ENCODE results near the gene TSPO.

Gene TSPO

DNA sequence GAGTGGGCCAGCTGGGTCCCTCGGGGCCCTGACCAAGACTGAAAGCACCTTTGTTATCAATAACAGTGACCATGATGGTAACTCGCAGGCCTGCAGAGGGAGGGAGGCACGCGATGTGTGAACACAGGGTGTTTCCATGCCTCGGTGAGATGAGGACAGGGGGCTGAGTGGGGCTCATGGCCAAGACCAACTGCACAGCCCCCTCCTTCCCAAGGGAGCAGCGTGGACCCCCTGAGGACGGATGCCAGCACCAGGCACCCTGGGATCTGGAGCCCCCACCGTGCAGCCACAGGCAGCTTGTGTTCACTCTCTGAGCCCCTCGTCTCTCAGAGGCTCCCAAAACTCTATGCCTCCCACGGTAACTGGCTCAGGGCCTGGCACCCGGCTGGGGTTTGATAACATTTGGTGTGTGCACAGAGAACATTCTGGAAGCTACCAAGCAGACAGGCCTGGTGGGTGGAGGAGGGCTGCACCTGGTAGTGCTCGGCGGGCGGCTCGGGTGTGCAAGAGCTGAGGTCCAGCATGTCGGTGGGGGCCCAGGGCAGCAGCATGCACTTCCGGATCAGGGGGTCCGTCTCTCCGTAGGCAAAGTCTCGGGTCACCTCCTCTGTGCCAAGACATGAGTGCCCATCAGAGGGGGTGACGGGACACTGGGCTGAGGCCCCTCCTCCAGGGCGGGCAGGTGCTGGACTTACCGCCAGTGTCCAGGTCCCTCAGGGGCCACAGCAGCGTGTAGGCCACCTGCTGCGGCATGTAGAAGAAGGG, 28.0 kb downstream of the TSPO start:
- no peak for DNase-seq (ENCODE audit: low spot score)

DNA sequence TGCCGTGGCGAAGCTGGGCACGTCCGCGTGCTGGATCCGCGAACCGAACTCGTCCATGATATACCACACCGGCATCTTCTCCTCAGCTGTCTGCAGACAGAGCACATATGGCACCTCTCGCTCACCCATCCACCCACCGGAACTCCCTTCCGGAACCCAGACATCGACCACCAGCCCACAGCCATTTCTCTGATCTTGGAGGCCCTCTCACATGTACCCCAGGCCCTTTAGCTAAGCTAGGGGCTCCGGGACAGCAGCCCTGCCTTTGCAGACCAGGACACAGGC, 28.5 kb downstream of the TSPO start:
- DNase-seq (ENCODE audit: low spot score): no peak

DNA sequence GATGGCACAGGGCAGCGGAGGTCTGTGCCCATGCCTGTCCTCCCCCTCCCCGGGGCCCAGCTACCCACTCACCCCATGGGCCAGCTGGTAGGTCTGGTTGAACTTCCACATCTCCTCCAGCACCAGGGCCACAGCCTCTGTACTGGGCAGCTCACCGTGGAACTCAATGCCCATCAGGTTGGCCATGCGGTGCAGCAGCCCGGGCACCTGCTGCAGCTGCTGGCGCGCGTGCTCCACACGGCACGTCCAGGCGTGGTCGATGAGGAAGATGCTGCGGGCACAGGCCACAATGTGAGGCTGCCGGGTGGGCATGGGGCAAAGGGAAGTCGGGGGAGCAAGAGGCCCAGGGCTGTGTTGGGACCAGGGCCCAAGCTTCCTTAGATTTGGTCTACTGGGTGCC, 29.3 kb downstream of the TSPO start:
- no peak for DNase-seq (ENCODE audit: low spot score)

DNA sequence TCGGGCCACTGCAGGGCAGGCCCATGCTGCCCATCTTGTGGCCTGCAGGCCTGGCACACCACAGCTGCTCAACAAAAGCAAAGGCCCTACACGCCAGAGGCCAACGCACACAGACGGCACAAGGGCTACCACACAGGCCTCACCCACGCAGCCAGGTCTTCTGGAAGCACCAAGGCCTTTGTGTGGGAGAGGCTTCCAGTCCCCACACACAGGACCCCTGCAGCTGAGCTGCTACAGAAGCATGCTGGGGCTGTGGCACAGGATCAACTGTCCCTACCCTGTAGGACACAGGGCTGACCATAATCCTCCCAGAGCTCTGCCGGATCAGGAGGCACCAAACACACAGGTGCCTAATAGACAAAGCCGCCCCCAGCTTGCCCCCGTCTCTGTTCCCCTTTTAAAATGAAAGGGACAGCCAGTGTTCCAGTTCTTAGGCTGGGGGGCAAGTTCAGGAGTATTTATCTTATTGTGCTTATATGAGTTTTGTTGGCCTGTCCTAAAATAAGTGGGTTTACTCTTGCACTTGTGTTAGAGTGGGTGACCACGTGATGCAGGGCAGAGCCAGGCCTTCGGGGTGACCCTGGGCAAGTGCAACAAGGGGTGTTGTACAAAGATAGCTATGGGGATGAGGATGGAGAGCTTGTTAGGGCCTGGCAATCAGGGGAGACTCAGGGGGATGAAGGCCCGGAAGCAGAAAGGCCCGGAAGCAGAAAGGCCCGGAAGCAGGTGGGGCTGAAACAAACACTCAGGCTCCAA, 30.1 kb downstream of the TSPO start:
- no peak for DNase-seq (ENCODE audit: low spot score)

DNA sequence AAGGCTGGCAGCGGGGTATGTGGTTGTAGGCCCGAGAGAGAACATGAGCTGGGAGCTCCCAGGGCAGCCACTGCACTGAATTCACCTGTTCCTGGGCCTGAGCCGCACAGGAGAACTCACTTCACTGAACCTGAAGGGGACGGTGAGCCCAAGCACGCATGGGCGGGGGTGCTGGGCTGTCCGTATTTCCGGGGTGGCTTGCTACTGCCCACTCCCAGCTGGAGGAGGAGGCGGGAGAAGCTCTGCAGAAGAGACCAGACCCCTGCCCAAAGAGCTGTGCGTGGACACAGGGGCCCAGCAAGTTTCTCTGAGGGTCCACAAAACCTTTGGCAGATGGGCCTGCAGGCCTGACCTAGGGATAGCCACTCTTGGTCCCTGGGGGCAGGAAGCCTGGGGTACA, 30.8 kb downstream of the TSPO start:
- no peak for DNase-seq (ENCODE audit: low spot score)

DNA sequence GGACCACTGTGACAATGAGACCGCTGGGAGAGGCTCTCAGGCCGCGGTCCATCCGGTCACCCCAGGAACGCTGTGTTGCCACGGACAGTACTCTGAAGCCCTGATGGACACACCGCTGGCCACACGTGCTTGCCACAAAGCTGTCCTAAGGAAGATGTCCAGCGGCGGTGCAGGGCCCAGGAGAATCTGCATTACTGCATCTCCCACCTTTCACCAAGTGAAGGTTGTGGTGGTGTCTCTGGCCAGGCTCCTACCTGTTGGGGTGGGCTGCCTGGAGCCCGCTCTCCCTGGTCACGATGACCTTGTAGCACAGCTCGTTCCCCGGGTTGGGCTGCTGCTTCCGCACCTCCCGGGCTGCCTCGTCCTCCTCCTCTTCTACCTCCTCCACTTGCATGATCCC, 31.4 kb downstream of the TSPO start:
- DNase-seq (ENCODE audit: low spot score): no peak

DNA sequence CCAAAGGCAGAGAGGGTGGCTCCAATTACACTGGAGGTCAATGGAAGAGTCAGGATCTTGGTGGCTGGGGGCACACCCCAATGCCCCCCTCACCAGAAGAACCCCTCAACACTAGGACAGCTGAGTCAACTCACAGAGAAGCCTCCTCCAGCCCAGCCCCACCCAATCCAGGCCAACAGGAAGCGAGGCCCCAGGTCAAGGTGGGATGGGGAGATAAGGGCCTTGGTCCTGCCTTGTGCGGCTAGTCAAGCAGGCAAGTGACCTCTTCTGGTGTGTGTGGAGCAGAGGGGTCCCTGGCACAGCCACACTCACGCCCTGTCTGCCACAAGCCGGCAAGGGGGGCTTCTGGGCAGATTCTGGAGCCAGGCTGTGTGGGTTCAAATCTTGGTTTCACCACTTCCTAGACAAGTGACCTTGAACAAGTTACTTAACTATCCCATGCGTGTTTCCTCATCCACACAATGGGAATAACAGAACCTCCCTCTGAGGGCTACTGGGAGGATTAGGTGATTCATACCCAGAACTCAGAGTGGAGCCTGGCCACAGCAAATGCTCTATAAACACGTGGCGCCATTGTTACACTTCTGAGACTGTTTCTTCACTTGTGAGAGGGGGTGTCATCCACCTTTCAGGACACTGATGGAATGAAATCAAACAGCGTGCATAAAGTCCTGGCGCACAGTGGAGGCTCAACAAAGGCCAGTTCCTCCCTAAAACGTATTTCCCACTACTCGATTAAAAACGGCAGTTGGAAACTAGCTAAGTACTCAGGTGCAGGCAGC, 32.3 kb downstream of the TSPO start:
- DNase-seq (ENCODE audit: low spot score): no peak

DNA sequence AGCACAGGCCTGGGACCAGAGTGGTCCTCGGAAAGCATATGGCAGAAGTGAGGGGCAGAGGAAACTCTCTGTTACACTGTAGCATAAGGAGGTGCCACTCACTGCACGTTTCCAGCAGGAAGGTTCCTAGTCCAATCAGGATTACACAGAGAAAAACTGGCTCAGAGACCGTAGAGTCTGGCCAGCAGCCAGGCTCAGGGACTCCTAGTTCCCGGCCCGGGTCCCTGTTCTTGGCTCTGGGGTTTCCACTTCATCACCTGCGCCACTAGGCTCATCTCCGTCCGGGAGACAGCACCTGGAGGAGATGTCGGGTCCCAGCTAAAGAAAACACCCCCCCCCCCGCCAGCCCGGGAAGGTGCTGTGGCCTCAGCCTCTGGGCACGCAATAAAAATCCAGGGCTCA, 34.5 kb downstream of the TSPO start:
- DNase-seq (ENCODE audit: low spot score): peak; percentile 82

DNA sequence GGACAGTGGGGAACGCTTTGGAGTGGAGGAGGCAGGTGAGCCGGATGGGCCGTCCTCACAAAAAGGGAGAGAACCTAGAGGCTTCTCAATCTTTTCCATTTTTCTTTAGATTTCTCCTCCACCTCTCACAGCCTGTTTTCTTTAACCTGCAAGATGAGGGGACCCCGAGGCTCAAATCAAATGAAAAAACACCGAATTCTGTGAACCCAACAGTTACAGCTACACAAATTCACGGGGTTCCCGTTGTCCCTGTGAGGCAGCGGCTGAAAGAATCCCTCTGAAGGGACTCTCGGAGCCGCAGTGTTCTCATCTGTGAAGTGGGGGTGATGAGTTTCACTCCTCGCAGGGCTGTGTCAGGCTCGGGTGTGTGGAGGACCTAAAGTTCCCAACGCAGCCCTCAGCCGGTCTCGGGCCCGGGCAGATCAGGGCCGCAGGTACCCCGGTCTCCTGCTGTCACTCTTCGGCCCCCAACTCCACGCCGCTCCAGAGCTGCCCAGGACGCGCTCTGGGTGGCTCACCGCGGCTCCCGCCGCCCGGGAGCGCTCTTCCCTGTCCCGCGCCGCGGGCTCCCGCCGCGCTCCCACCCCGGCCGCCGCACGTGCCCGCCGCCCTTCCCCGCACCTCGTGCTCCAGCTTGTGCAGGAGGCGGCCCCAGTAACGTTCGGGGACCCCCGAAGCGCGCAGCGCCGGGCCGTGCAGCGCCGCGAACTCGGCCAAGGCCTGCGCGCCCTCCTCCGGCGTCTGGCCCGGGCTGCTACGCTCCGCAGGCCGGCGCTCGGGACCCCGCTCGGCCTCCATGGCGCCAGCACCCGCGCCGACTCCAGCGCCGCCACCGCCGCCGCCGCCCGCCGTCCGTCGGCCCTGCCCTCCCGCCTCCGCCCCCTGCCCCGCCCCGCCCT, 35.2 kb downstream of the TSPO start, which contains the start of gene TTLL12:
TSS of gene TTLL12 (minus strand) at position 863 of the 899 bp plus-strand sequence. CDS start at position 798, 65 bp downstream.
- peak; percentile 28 for DNase-seq (ENCODE audit: low spot score)

DNA sequence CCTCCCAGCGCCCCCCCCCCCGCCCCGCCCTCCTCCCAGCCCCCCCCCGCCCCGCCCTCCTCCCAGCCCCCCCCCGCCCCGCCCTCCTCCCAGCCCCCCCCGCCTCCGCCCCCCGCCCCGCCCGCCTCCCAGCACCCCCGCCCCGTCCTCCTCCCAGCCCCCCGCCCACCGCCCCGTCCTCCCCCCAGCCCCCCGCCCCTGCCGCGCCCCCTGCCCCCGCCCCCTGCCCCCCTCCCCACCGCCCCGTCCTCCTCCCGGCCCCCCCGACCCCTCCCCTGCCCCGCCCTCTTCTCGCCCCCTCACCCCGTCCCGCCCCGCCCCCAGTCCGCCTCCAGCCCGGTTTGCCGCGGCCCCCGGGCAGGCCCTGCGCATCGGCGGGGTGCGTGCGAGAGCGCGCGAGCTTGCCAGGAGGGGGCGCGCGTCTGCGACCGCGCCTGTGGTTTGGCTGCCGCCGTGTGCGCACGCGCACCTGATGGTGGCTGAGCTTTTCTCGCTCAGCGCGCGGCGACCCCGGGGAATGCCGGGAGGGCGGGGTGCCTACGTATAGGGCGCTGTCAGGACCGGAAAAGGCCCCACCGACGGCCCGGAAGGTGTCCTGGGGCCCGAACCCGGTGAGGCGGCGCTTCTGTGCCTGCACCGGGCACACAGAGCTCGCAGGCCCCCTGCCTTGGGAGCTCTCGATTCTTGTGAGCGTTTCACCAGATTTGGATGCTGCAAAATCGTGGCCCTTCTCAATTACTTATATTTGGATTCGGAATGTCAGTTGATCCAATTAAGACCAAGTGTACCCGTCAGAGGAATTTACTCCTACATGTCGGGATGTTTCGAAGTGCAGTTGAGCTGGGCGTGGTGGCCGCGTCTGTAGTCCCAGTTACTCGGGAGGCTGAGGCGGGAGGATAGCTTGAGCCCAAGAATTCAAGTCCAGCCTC, 36.1 kb downstream of the TSPO start:
- DNase-seq (ENCODE audit: low spot score): peak; percentile 90

DNA sequence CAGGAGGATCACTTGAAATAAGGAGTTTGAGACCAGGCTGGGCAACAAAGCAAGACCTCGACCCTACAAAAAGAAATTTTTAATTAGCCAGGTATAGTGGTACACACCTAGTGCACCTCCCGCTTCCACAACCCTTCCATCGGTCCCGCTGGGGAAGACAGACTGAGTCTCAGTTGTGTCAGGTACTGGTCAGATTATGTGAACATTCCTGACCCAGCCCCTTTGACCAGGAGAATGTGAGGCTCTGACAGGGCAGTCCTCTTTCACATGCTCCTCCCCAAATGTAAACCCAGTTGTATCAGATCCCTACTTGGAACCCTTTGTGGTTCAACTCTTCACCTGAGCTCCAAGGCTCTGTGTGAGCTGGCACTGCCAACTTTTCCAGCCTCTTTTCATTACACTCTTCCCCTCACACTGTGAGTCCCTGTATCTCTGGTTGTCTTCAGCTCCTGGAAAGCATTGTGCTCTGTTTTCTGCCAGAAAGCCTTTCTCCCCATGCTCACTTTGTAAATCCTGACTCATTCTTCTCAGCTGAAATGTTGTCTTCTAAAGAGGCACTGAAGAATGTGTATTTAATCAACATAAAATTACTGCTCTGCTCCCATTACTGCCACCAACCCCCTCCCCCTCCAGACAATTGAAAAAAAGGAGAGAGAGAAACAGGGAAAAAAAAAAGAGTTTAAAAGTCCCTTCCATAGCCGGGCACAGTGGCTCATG, 37.6 kb downstream of the TSPO start:
- no peak for DNase-seq (ENCODE audit: low spot score)

DNA sequence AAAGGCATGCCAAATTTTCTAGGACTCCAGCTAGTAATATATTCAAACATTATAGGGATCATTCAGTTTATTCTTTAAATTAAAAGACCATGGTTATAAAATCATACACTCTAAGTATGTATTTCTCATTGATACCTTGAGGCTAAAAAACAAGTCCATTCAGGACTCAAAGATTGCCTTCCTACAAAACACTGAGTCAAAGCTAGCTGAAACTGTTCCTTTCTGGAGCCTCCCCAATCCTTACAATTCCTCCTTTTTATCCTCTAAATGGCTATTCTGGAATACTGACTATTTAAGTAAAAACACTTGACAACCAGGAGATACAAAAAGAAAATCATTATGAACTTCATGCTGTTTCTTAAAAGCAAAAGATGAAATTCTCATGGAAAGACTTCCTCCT, 40.5 kb downstream of the TSPO start:
- no peak for DNase-seq (ENCODE audit: low spot score)

DNA sequence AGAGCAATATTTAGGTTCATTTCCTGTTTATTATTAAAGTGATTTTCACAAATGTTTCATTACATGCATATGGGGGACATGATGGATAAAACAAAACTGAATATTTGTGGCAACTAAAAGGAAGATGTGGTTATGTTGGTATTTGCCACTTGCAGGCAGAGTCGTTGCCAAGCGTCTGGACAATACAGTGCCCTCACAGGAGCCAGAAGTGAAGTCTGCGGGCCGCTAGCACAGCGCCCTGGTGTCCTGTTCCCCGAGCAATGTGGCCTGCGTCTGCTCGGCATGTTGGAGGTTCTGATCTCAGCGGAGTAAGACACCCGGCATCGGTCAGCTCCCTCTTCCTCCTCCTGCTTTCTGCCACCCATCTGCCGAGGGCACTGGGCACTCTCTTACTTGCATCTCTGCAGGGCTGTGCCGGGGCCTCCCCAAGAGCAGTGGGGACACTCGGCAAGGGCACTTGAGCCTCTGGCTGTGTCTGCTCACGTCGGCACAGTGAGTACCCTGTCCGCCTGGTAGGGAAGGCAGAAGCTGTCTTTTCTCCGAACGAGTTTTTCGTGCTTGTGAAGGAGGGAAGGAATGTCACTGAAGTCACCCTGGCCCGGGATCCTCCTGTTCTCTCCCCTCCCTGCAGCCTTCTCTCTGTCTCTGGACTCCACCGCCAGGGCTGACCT, 46.0 kb downstream of the TSPO start:
- no peak for DNase-seq (ENCODE audit: low spot score)

DNA sequence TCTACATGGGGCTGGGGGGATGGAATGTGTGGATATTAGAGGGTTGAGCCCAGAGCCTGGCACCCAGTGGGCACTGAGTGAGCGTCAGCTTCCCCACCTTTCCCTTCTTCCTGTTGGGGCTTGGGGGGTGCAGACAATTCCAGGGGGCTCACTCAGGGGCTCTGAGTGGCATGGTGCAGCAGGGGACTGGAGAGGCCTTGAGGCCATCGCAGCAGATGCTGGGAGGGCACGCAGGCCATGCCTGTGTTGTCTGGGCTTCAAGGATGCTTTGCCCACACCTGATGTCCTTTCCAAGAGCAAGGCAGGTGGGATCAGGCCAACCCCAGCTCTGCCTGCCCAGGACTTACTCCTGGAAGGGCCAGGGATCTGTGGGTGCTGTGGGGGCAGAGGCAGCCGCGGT, 46.8 kb downstream of the TSPO start:
- no peak for DNase-seq (ENCODE audit: low spot score)

DNA sequence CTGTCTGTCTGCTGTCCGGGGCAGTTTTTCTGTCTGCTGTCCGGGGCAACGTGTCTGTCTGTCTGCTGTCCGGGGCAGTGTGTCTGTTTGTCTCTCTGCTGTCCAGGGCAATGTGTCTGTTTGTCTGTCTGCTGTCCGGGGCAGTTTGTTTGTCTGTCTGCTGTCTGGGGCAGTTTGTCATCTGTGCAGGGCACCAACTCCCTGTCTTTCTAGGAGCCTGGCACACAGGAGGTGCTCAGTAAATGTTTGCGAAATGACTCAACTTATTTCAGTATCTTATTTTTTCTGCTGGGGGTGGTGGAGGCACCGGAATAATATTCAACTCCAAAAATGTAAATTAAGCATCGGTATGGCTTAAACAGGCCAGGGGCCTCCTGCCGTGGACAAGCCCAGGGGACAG, 47.6 kb downstream of the TSPO start:
- no peak for DNase-seq (ENCODE audit: low spot score)

DNA sequence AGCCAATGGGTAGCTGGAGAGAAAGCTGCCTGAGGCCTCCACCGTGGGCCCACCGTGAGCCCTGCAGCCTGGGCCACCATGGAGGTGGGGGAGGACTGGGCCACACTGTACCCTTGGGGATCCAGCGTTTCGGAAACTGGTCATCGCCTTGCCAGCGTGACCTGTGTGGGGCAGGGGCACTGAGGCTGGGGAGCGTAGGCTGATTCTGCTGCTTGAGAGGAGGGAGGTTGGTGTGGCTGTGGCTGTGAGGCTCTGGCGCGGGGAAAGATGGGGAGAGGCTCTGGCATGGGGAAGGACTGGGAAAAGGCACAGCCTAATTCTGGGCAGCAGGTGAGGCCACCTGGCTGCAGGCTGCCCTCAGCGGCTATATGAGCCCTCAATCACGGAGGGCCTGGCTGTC, 48.2 kb downstream of the TSPO start:
- DNase-seq (ENCODE audit: low spot score): no peak

DNA sequence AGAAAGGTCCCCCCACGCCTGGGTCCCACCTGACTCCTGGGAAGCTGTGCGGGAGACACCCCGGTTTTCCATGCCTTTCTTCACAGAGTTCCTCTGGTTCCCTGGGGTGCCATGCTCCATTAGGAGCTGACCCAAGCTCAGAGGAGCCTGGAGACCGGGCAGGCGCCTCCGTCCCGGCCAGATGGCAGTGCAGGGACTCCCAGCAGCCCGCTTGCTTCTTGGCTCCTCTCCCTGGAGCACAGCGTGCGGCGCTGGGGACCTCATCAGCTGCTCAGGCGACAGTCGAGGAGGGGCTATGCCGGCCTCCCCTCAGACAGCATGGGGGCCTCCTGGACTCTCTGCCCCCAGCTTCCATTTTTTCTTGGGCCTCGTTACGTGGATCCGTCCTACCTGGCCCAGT, 48.7 kb downstream of the TSPO start:
- DNase-seq (ENCODE audit: low spot score): peak; percentile 55

DNA sequence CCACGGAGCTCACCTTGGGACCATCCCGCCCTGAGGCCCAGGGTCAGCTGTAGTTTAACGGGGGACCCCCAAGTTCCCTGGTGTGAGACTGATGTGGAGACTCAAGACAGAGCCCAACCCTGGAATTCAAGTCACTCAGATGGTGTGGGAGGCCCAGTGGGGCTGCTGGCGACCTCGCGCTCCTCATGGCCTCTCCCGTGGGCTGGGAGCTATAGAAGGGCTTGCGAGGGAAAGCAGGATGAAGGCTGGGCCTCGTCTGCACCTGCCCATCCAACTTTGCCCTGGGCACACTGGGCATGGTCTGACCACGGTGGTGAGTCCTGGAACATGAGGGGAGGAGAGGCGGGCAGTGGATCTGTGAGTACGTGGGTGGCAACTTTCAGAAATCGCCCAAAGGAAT, 49.2 kb downstream of the TSPO start:
- no peak for DNase-seq (ENCODE audit: low spot score)

DNA sequence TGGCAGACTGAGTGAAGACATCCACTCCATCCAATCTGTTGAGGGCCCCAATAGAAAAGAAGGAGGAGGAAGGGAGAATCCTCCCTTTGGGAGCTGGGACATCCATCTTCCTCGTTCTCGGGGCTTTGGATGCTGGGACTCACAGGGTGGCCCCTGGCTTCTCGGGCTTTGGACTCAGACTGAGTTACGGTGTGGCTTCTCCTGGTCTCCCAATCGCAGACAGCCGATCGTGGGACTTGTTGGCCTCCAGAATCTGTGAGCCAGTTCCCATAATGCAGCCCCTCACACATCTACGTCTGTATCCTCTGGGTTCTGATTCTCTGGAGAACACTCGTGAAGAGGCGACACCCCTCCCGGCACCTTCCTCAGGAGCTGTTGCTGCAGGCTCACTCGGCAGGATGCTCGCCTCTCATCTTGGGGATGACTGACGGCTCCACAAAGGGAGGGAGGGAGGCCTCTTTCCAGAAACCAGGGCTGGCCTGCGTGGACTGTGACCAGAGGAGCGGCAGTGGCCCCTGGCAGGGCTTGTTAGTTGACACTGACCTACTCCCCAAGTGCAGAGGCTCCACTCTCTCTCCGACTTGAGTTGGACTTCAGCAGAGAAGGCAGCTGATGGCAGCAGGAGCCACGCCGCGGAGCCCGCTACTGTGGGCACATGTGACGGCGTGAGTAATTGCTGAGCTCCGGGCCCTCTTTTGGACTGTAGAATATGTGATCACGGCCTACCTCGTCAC, 50.3 kb downstream of the TSPO start:
- no peak for DNase-seq (ENCODE audit: low spot score)

All from cerebellar cortex (tissue), 1 donor.